H1 (cell line): ENCODE results near the gene TBX4. TPM values are rescaled to one million over a fixed set of nuclear protein-coding genes. Genes with fewer than 3 reads are reported as not detected.

Source experiments
- CBX8 ChIP-seq: fragments of 300-800, 300-1000 bp; sonication (generic); IDR thresholded peaks from 2 replicates; pipeline ENCODE4 v1.7.1; 2016; ENCODE audit warnings: low read depth, low read length, borderline replicate concordance
- CTBP2 ChIP-seq: IDR thresholded peaks from 2 replicates; pipeline ENCODE4 v1.7.0; 2011; ENCODE audit warnings: borderline replicate concordance, mild to moderate bottlenecking, moderate library complexity, mixed read lengths, low read length; ENCODE audit not compliant: insufficient read depth, insufficient read length
- HDAC2 ChIP-seq, 2 experiments: fragments of 300-600 bp in 1 of 2; sonication (generic) in 1 of 2; IDR thresholded peaks; 2 replicates each; pipeline ENCODE4 v1.6.1; 2011 to 2012; ENCODE audit warnings: low read depth in 2 of 2, low read length in 2 of 2, mild to moderate bottlenecking in 2 of 2, moderate library complexity in 2 of 2, borderline replicate concordance in 1 of 2, inconsistent platforms in 1 of 2
- SRF ChIP-seq: IDR thresholded peaks from 2 replicates; pipeline ENCODE4 v1.6.1; 2011; ENCODE audit warnings: mild to moderate bottlenecking, low read depth, low read length, moderate library complexity
- TAF1 ChIP-seq: IDR thresholded peaks from 2 replicates; pipeline ENCODE4 v1.6.1; 2011; ENCODE audit warnings: mild to moderate bottlenecking, low read depth, low read length
- polyA plus RNA-seq, 7 experiments: library from polyadenylated mRNA; depleted of rRNA in 3 of 7; stranded (reverse) in 5 of 7; unstranded in 2 of 7; fragments of >200 nt in 5 of 7; fragments of 200-250 nt in 2 of 7; gene quantifications; 1 replicate in 5 of 7; 2 replicates in 1 of 7; 4 replicates in 1 of 7; pipeline versions ENCODE4 v1.2.1 to v1.2.3, GENCODE V29; 2011 to 2013; ENCODE audit warnings: missing spikeins in 2 of 7, mixed read lengths in 2 of 7
- total RNA-seq: library from RNA; stranded (reverse); fragmentation: NEBNext Ultra II Directional; extraction: Animal tissue kit (Norgen Biotek cat#: 25700); gene quantifications from 2 replicates; pipeline ENCODE4 v1.2.1, GENCODE V29; 2021

The TBX4 gene
- total and polyA plus RNA-seq, 2 of the 8 experiments (the other 6 are each of a cell fraction or from before 2014, with no cell fraction given) = 0.02 TPM; not detected in 1

DNA sequence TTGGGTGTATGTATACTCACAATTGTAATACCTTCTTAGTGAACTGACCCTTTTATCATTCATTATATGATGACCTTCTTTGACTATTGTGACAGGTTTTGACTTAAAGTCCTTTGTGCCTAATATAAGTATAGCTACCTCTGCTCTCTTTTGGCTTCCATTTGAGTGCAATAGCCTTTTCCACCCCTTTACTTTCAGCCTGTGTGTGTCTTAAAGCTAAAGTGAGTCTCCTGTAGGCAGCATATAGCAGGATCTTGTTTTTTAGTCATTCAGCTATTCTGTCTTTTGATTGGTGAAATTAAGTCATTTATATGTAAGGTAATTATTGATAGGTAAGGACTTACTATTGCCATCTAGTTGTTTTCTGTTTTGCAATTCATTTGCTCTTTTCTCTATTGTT lies 15.9 kb upstream of the TBX4 start (continued):
- no peak for TF ChIP-seq TAF1
- no peak for TF ChIP-seq CBX8
- TF ChIP-seq SRF = no peak
- no peak for TF ChIP-seq CTBP2
- TF ChIP-seq HDAC2 (IDR thresholded peaks at IDR 0.05; ENCODE audit: borderline replicate concordance in 1 of 2, low read depth in 2 of 2, low read length in 2 of 2) = no peak
